Liver (tissue), 9 donors: ENCODE measurements around the gene ITPKA. TPM values are rescaled to one million over a fixed set of nuclear protein-coding genes. Genes with fewer than 3 reads are reported as not detected.

Experiments used
- DNase-seq: peaks from one replicate; pipeline ENCODE4 v3.0.0-alpha.2; 2017; ENCODE audit warnings: low spot score
- H3K27ac ChIP-seq, 2 donors: one replicate each; pipeline ENCODE4 v1.7.0; 2013; ENCODE audit warnings: inconsistent platforms in 2 of 2, low read length in 2 of 2, control low read depth in 1 of 2, low read depth in 1 of 2, mild to moderate bottlenecking in 1 of 2
- H3K27me3 ChIP-seq, 4 donors: one replicate each; pipeline versions ENCODE4 v1.6.1 to v1.7.0; 2013; ENCODE audit warnings: low read length in 3 of 4, inconsistent platforms in 1 of 4, mild to moderate bottlenecking in 1 of 4, moderate library complexity in 1 of 4; ENCODE audit not compliant: control insufficient read depth in 4 of 4, insufficient read depth in 4 of 4
- H3K36me3 ChIP-seq, 4 donors: one replicate each; pipeline versions ENCODE4 v1.6.1 to v1.7.0; 2013; ENCODE audit warnings: low read length in 3 of 4, mild to moderate bottlenecking in 3 of 4, low read depth in 1 of 4, moderate library complexity in 1 of 4; ENCODE audit not compliant: control insufficient read depth in 4 of 4, insufficient read depth in 3 of 4
- H3K4me1 ChIP-seq, 4 donors: one replicate each; pipeline versions ENCODE4 v1.6.1 to v1.7.0; 2013; ENCODE audit warnings: low read length in 3 of 4, mild to moderate bottlenecking in 3 of 4, moderate library complexity in 1 of 4; ENCODE audit not compliant: control insufficient read depth in 4 of 4, insufficient read depth in 4 of 4
- H3K4me3 ChIP-seq, 3 donors: one replicate each; pipeline versions ENCODE4 v1.6.1 to v1.7.0; 2013; ENCODE audit warnings: low read length in 3 of 3, control low read depth in 1 of 3, low read depth in 1 of 3, mild to moderate bottlenecking in 1 of 3
- H3K9ac ChIP-seq, 2 donors: one replicate each; pipeline ENCODE4 v1.7.0; 2013; ENCODE audit warnings: low read length in 2 of 2, mild to moderate bottlenecking in 2 of 2, moderate library complexity in 2 of 2, control low read depth in 1 of 2, low read depth in 1 of 2
- H3K9me3 ChIP-seq, 4 donors: one replicate each; pipeline versions ENCODE4 v1.6.1 to v1.7.0; 2013; ENCODE audit warnings: low read length in 3 of 4; ENCODE audit not compliant: control insufficient read depth in 4 of 4
- ATF3 ChIP-seq: IDR thresholded peaks from 2 replicates; pipeline ENCODE4 v1.6.1; 2016; ENCODE audit warnings: antibody characterized with exemption
- EGR1 ChIP-seq, 2 donors: IDR thresholded peaks; 2 replicates each; pipeline ENCODE4 v1.6.1; 2016 to 2018; ENCODE audit warnings: antibody characterized with exemption in 2 of 2, low read depth in 2 of 2
- FOXA1 ChIP-seq: IDR thresholded peaks from 2 replicates; pipeline ENCODE4 v1.6.1; 2016; ENCODE audit warnings: antibody characterized with exemption
- FOXA2 ChIP-seq: IDR thresholded peaks from 2 replicates; pipeline ENCODE4 v1.6.1; 2016; ENCODE audit warnings: antibody characterized with exemption
- GABPA ChIP-seq, 2 donors: IDR thresholded peaks in 1 of 2; conservative IDR thresholded peaks in 1 of 2; 2 replicates each; pipeline ENCODE4 v1.6.1; 2016; ENCODE audit warnings: antibody characterized with exemption in 2 of 2, mild to moderate bottlenecking in 1 of 2, moderate library complexity in 1 of 2
- HNF4A ChIP-seq, 2 donors: conservative IDR thresholded peaks; 2 replicates each; pipeline ENCODE4 v1.6.1; 2016; ENCODE audit warnings: antibody characterized with exemption in 2 of 2, mild to moderate bottlenecking in 2 of 2
- HNF4G ChIP-seq: IDR thresholded peaks from 2 replicates; pipeline ENCODE4 v1.6.1; 2016; ENCODE audit warnings: antibody characterized with exemption
- NR2F2 ChIP-seq: IDR thresholded peaks from 2 replicates; pipeline ENCODE4 v1.6.1; 2016; ENCODE audit warnings: antibody characterized with exemption
- RAD21 ChIP-seq, 2 donors: IDR thresholded peaks; 2 replicates each; pipeline ENCODE4 v1.6.1; 2016; ENCODE audit warnings: antibody characterized with exemption in 2 of 2, mild to moderate bottlenecking in 2 of 2
- REST ChIP-seq: IDR thresholded peaks from 2 replicates; pipeline ENCODE4 v1.6.1; 2016; ENCODE audit warnings: antibody characterized with exemption, mild to moderate bottlenecking
- RXRA ChIP-seq, 2 donors: IDR thresholded peaks; 2 replicates each; pipeline ENCODE4 v1.6.1; 2017 to 2018; ENCODE audit warnings: antibody characterized with exemption in 2 of 2, mild to moderate bottlenecking in 1 of 2
- SP1 ChIP-seq: IDR thresholded peaks from 2 replicates; pipeline ENCODE4 v1.6.1; 2018; ENCODE audit warnings: antibody characterized with exemption, mild to moderate bottlenecking
- YY1 ChIP-seq: IDR thresholded peaks from 2 replicates; pipeline ENCODE4 v1.6.1; 2016; ENCODE audit warnings: antibody characterized with exemption, mild to moderate bottlenecking
- ZBTB33 ChIP-seq: IDR thresholded peaks from 2 replicates; pipeline ENCODE4 v1.6.1; 2016; ENCODE audit warnings: antibody characterized with exemption
- whole genome bisulfite sequencing: extraction: QIAGEN DNeasy Blood & Tissue Kit; methylation state at CpG from one replicate; pipeline ENCODE4 v1.1.7; 2013; 5-methylcytosine and 5-hydroxymethylcytosine counted together
- polyA plus RNA-seq, 2 donors: library from polyadenylated mRNA; stranded (reverse) in 1 of 2; unstranded in 1 of 2; fragments of 200-250 nt in 1 of 2; fragments of >200 nt in 1 of 2; fragmentation: Nextera tagmentation in 1 of 2; extraction: Ambion mirVana in 1 of 2; gene quantifications; one replicate each; pipeline versions ENCODE4 v1.2.1 to v1.2.3, GENCODE V29; 2013 to 2015
- total RNA-seq, 2 donors: library from RNA; depleted of rRNA; stranded (reverse); fragments of >200 nt; gene quantifications; one replicate each; pipeline ENCODE4 v1.2.3, GENCODE V29; 2014
- donor health status: healthy.
- donor health status: healthy.
- donor health status: healthy.
- donor health status: healthy.
- donor health status: healthy.

The ITPKA gene
- total and polyA plus RNA-seq, 4 donors, result 0.36 to 2.4 (median 1.2) TPM

GRCh38 chr15:41530363-41530956 is 36.8 kb downstream of the ITPKA start:
- Histone ChIP-seq H3K36me3 (peaks cover 12 to 64% (median 40%) of the 10 kb centered on the region in 4 donors), H3K9me3 (no peaks in the 10 kb centered on the region), H3K4me1 (no peaks in the 10 kb centered on the region), H3K9ac (no peak overlapping the region), H3K4me3 (no peak overlapping the region), H3K27ac (no peak overlapping the region), H3K27me3 (no peaks in the 10 kb centered on the region)
- TF ChIP-seq RAD21 (IDR thresholded peaks at IDR 0.05) (no peak), GABPA (IDR thresholded peaks at IDR 0.05 in 1 of 2, conservative IDR thresholded peaks at IDR 0.05 in 1 of 2) (no peak), FOXA1 (no peak), YY1 (no peak), RXRA (IDR thresholded peaks at IDR 0.05) (no peak)
- DNase-seq, result no peak
- 84% methylated on average over 6 of the region's 6 CpGs for WGBS

- no peaks in the 10 kb centered on the region for H3K9me3 ChIP-seq
- DNase-seq, result no peak
- WGBS, result 98% methylated on average over 1 of the region's 1 CpG
- H3K9ac ChIP-seq, result no peak overlapping the region
- no peak overlapping the region for H3K27ac ChIP-seq
- no peak for TF ChIP-seq ATF3
- TF ChIP-seq EGR1 (IDR thresholded peaks at IDR 0.05; ENCODE audit: low read depth in 2 of 2), result no peak
- no peak for TF ChIP-seq SP1
- TF ChIP-seq YY1, result no peak
- no peak for TF ChIP-seq GABPA (IDR thresholded peaks at IDR 0.05 in 1 of 2, conservative IDR thresholded peaks at IDR 0.05 in 1 of 2)
- no peak for TF ChIP-seq RXRA (IDR thresholded peaks at IDR 0.05)
- TF ChIP-seq HNF4G, result no peak
- no peak for TF ChIP-seq HNF4A (conservative IDR thresholded peaks at IDR 0.05)
- TF ChIP-seq ZBTB33, result no peak
- TF ChIP-seq REST, result no peak
- TF ChIP-seq FOXA1, result no peak
- TF ChIP-seq FOXA2, result no peak
- no peak for TF ChIP-seq RAD21 (IDR thresholded peaks at IDR 0.05)
- TF ChIP-seq NR2F2, result no peak
- peaks cover 6 to 37% (median 13%) of the 10 kb centered on the region in 4 donors for H3K36me3 ChIP-seq
- H3K27me3 ChIP-seq, result no peaks in the 10 kb centered on the region
- no peaks in the 10 kb centered on the region for H3K4me1 ChIP-seq
- H3K4me3 ChIP-seq, result no peak overlapping the region
These were observed 41.9 kb downstream of the ITPKA start for GRCh38 chr15:41535544-41535943.
